T follicular helper cell (primary cell): Measurements from ENCODE around the gene KCTD15.

ENCODE experiments used
- DNase-seq: peaks from one replicate; pipeline ENCODE4 v3.0.0-alpha.2; 2020; ENCODE audit warnings: low read depth

KCTD15 gene

DNA sequence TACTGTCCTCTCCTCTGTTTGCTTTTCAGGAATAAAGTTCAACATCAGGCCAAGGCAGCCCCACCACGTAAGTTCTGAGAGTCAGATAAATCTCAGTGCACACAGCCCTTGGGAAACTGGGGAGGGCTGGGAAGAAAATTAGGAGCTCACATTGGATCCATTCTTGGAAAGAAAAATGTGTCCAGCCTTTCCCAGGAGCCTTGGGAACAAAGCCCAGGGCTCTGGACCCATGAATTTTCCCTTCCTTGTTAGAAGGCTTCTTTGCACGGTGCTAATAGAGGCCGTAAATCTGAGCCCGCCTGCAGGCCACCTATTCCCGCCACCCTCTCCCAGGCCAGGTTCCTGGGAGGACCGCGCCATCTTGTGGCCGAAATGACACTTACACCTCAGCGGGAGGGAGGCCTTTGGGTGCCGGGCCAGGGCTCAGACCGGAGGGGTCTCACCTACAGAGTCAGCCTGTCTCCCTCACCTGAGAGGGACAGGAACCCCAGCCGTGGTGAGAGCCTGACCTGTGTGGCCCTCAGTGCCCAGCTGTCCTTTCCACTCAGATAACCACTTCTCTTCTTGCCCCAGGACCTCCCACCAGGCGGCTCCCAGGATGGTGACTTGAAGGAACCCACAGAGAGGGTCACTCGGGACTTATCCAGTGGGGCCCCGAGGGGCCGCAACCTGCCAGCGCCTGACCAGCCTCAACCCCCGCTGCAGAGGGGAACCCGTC lies 25.1 kb upstream of the KCTD15 start:
- peak; percentile 59 for DNase-seq

DNA sequence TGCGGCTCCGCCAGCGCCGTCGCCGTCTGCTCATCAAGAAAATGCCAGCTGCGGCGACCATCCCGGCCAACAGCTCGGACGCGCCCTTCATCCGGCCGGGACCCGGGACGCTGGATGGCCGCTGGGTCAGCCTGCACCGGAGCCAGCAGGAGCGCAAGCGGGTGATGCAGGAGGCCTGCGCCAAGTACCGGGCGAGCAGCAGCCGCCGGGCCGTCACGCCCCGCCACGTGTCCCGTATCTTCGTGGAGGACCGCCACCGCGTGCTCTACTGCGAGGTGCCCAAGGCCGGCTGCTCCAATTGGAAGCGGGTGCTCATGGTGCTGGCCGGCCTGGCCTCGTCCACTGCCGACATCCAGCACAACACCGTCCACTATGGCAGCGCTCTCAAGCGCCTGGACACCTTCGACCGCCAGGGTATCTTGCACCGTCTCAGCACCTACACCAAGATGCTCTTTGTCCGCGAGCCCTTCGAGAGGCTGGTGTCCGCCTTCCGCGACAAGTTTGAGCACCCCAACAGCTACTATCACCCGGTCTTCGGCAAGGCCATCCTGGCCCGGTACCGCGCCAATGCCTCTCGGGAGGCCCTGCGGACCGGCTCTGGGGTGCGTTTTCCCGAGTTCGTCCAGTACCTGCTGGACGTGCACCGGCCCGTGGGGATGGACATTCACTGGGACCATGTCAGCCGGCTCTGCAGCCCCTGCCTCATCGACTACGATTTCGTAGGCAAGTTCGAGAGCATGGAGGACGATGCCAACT lies 24.4 kb upstream of the KCTD15 start:
- DNase-seq, result no peak

DNA sequence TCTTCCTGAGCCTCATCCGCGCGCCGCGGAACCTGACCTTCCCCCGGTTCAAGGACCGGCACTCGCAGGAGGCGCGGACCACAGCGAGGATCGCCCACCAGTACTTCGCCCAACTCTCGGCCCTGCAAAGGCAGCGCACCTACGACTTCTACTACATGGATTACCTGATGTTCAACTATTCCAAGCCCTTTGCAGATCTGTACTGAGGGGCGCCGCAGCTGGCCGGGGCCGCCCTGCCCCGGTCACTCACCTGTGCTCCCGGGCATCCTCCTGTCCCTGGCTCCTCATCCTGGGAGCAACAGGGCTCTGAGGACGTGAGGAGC lies 23.9 kb upstream of the KCTD15 start:
- no peak for DNase-seq

DNA sequence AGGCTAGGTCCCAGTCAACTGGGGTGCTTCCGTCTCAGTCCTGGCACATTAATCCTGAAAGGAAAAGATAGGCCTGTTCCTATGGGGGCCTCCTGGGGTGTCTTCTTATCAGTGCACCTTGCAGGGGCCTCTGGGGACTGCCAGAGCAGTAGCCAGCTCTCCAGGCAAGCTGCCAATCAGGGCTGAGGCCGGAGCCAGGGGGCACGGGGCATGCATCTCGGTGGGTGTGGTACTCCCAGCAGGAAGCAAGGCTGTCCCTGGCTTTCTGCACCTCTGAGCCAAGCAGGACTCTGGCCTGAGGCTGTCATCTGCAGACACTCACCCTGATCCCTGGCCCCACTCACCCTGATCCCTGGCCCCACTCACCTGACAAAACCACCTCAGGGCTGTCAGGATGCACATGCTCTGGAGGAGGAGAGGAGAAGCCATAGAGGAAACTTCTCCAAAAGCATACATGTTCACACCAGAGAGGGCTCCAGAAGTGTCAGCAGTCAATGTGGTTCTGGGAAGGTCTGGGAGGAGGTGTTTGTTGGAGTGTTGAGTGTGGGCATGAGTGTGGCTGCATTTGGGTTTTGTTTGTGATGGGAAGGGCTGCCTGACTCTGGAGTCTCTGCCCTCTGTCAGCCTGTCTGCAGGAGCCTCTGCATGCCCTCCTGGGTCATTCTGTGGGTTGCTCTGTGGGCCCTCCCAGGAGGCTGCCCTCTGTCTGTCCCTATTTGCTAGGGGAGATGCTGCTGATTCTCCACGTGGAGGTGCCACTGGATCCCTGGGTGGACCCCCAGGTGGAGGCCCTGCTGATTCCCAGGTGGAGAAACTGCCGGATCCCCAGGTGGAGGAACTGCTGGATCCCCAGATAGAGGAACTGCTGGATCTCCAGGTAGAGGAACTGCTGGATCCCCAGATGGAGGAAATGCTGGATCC lies 22.7 kb upstream of the KCTD15 start:
- DNase-seq, result no peak

GRCh38 chr19:33774751-33775150 lies 21.9 kb upstream of the KCTD15 start:
- no peak for DNase-seq

DNA sequence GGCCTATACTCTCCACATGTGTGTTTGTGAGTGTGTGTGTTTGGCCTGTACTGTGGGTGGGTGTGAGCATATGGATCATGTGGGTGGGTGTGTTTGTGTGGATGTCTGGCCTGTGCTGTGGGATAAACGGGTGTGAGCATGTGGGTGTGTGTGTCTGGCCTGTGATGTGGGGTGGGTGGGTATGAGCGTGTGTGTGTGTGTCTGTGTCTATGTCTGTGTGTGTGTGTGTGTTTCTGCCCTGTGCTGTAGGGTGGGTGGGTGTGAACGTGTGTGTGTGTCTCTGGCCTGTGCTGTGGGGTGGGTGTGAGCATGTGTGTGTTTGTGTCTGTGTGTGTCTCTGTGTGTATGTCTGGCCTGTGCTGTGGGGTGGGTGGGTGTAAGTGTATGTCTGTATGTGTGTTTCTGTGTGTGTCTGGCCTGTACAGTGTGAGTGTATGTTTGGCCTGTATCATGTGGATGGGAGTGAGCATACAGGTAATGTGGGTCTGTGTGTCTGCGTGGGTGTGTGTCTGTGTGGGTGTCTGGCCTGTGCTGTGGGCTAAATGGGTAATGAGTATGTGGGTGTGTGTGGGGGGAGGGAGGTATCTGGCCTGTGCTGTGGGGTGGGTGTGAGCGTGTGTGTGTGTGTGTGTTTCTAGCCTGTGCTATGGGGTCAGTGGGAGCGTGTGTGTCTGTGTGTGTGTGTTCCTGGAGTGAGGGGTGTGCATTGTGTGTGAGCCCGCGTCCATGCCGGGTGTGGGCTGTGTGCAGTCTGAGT lies 20.8 kb upstream of the KCTD15 start:
- no peak for DNase-seq

DNA sequence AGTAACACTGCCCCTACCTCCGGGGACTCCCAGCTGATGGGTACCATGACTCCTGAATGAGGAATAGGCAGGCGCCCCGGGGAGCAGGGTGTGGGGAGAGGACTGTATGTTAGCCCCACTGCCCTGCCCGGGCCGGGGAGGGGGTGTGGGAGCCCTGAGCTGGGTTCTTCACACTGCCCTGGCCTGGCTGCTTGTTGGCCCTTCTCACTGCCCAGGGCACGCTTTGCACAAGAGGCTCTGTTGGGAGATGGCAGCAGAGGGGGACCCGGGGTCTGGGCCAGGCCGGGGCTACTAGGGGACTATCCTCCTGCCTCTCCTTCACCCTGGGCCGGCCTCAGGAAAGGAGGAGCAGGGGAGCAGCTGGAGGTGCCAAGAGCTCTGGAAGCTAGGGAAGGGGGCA lies 19.3 kb upstream of the KCTD15 start:
- DNase-seq, result no peak

DNA sequence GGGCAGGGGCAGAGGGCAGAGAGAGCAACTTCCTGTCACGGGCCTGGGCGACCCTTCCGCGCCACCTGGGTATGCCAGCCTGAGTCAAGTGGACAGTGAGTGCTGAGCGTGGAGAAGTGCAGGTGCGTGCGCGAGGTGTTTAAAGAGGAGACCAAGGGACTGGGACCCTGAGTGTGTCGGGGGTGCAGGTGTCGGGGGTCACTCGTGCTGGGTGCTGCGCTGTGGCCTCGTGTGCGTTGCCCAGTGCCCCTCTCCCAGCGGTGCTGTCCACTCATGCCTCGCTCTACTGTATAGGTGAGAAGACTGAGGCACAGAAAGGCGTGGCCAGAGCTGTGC lies 18.9 kb upstream of the KCTD15 start:
- no peak for DNase-seq

DNA sequence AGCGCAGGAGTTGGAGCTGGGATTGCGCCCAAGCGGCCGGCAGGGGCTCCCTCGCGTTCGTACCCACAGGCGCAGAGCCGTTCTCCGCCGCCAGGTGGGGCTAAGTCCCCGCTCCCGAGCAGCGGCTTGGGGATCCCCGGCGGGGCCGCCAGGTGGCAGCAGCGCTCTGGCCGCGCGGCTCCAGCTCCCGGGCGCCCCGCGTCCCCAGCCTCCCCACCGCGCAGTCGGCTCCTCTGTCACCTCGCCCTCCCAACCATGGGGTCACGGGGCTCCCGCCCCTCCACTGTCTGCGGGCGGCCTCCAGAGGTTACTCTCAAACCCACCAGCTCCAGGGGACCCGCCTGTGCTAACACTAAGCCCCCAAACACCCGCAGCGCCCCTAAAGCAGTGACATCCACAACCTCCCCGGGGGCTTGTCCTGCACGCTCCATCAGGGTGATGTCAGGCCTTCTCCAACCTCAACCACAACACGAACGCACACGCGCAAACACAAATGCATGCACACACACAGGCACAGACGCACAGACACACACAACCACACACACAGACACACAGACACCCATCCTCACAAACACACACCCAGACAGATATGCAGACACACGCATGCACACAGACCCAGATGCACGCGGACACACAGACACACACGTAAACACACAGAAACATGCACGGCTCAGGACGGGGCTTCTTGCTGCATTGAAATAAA lies 18.4 kb upstream of the KCTD15 start:
- peak; percentile 76 for DNase-seq

DNA sequence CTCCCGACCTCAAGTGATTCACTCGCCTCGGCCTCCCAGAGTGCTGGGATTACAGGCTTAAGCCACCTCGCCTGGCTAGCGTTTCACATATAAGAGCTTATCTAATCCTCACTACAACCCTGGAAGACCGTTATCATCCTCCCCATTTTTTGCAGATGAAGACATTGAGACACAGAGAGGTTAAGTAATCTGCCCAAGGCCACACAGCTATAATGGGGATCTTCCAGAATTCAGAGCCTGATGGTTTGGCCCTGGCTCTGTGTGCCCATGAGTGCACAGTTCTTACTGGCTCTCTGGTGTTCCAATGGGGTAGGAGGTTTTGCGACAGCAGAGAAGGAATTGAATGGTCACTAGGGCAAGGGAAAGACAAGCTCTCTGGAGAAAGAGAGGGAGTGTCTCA lies 16.8 kb upstream of the KCTD15 start:
- no peak for DNase-seq

DNA sequence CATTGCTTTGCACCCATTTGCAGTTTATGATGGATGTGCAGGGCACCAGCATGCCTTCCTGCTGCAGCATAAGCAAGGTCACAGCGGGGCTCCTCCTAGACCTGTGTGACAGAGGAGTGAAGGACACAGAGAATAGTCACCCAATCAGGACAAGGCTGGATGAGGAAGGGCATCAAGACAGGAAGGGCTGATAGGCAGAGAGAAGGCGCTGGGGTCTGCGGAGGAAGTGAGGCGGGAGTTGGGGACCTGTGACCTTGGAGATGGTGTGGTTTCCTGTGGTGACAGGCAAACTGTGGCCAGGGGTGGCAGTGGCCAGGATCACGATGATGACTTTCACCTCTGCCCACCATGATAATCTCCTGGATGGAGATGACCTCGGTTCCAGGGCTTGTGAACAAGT lies 16.4 kb upstream of the KCTD15 start:
- no peak for DNase-seq

- no peak for DNase-seq
These were observed 15.9 kb upstream of the KCTD15 start for GRCh38 chr19:33780746-33781145.

- no peak for DNase-seq
These were observed 15.2 kb upstream of the KCTD15 start for GRCh38 chr19:33781415-33781935.

DNA sequence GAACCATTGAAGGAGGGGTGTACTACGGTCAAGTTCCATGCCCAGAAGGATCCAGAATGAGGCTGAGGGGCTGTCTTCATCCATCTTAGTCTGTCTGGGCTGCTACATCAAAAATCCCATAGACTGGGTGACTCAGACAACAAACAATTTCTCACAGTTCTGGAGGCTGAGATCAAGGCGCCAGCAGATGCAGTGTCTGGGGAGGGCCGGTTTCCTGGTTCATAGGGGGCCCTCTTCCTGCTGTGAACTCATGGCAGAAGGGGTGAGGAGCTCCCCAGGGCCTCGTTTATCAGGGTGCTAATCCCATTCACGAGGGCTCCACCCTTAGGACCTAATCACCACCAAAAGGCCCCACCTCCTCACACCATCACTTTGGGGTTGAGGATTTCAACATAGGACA lies 14.7 kb upstream of the KCTD15 start:
- DNase-seq, result no peak

DNA sequence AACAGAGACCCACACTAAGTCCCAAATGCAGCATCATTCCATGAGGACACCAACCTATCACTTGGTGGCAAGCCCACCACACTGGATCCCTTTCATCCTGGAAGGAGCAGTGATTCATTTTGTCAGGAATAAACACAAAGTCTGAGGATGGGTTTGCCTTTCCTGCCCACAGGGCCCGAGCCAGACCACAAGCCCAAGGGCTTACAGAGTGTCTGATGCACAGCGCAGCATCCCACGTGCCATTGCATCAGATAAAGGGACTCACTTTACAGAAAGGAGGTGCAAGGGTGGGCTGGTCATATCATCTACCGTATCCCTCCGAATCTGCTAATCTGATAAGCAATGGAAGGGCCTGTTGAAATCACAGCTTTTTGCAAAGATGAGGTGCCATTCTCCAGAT lies 12.2 kb upstream of the KCTD15 start:
- DNase-seq, result no peak

GRCh38 chr19:33785795-33786194 lies 10.9 kb upstream of the KCTD15 start:
- DNase-seq, result no peak

GRCh38 chr19:33788676-33789075 lies 8.0 kb upstream of the KCTD15 start:
- DNase-seq, result no peak

GRCh38 chr19:33789344-33789743 lies 7.3 kb upstream of the KCTD15 start:
- no peak for DNase-seq

DNA sequence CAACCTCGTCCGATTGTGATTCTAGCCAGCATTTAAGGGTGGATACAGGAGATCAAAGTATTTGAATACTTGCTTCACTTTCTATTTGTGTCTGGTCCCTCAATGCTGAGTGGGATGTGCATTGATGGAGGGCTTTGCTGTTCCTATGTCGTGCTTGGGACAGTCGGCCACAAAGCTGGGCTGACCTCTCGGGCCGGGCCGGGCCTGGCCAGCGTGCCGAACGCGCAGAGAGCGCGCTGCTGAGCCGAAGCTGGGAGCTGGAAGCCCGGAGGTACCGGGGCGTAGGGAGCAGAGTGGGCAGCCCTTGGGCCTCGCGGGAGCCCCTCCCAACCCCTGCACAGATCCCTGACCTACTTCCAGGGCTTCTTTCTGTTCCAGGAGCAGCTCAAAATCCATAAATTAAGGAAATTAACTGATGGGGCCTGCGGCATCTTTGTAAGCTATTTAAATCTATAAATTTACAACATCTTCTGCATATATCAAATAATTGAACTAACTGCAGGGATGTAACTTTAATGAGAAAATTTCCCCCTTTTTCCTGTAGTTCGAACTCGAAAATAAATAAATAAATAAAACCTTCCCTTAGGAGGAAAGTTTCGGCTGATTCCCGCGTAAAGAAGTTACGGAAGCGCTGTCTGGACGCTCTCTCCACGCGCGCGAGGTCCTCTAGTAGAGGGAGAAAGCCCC lies 1.8 kb upstream of the KCTD15 start:
- no peak for DNase-seq

GRCh38 chr19:33795370-33796163 lies 1.1 kb upstream of the KCTD15 start:
- no peak for DNase-seq
